Liver (tissue), 3 donors: ENCODE results near the gene FTO.

Source experiments
- ATF3 ChIP-seq: IDR thresholded peaks from 2 replicates; pipeline ENCODE4 v1.6.1; 2016; ENCODE audit warnings: antibody characterized with exemption
- CTCF ChIP-seq: fragments of 150-350 bp; IDR thresholded peaks from 2 replicates; pipeline ENCODE4 v1.5.1; 2017; ENCODE audit warnings: improper control_type of control experiment, low read depth, low read length; ENCODE audit not compliant: missing input control
- GABPA ChIP-seq, 2 donors: IDR thresholded peaks in 1 of 2; conservative IDR thresholded peaks in 1 of 2; 2 replicates each; pipeline ENCODE4 v1.6.1; 2016; ENCODE audit warnings: antibody characterized with exemption in 2 of 2, mild to moderate bottlenecking in 1 of 2, moderate library complexity in 1 of 2
- JUND ChIP-seq, 2 donors: IDR thresholded peaks; 2 replicates each; pipeline ENCODE4 v1.6.1; 2016; ENCODE audit warnings: antibody characterized with exemption in 2 of 2
- MAX ChIP-seq: IDR thresholded peaks from 2 replicates; pipeline ENCODE4 v1.6.1; 2016; ENCODE audit warnings: antibody characterized with exemption
- NR2F2 ChIP-seq: IDR thresholded peaks from 2 replicates; pipeline ENCODE4 v1.6.1; 2016; ENCODE audit warnings: antibody characterized with exemption
- RAD21 ChIP-seq, 2 donors: IDR thresholded peaks; 2 replicates each; pipeline ENCODE4 v1.6.1; 2016; ENCODE audit warnings: antibody characterized with exemption in 2 of 2, mild to moderate bottlenecking in 2 of 2
- REST ChIP-seq: IDR thresholded peaks from 2 replicates; pipeline ENCODE4 v1.6.1; 2016; ENCODE audit warnings: antibody characterized with exemption, mild to moderate bottlenecking
- RXRA ChIP-seq, 2 donors: IDR thresholded peaks; 2 replicates each; pipeline ENCODE4 v1.6.1; 2017 to 2018; ENCODE audit warnings: antibody characterized with exemption in 2 of 2, mild to moderate bottlenecking in 1 of 2
- SP1 ChIP-seq: IDR thresholded peaks from 2 replicates; pipeline ENCODE4 v1.6.1; 2018; ENCODE audit warnings: antibody characterized with exemption, mild to moderate bottlenecking
- TAF1 ChIP-seq: conservative IDR thresholded peaks from 2 replicates; pipeline ENCODE4 v1.6.1; 2016; ENCODE audit warnings: antibody characterized with exemption, mild to moderate bottlenecking
- YY1 ChIP-seq: IDR thresholded peaks from 2 replicates; pipeline ENCODE4 v1.6.1; 2016; ENCODE audit warnings: antibody characterized with exemption, mild to moderate bottlenecking
- ZBTB33 ChIP-seq: IDR thresholded peaks from 2 replicates; pipeline ENCODE4 v1.6.1; 2016; ENCODE audit warnings: antibody characterized with exemption
- donor health status: healthy.
- donor health status: healthy.

GRCh38 chr16:54066451-54067105, 362.6 kb downstream of the FTO start:
- no peak for TF ChIP-seq CTCF
- TF ChIP-seq RAD21 (IDR thresholded peaks at IDR 0.05): no peak
- TF ChIP-seq GABPA (IDR thresholded peaks at IDR 0.05 in 1 of 2, conservative IDR thresholded peaks at IDR 0.05 in 1 of 2): no peak
- no peak for TF ChIP-seq SP1
- no peak for TF ChIP-seq REST
- peak in 1 of 2 donors; percentile 16 for TF ChIP-seq JUND (IDR thresholded peaks at IDR 0.05)
- TF ChIP-seq MAX: no peak
- no peak for TF ChIP-seq TAF1
- no peak for TF ChIP-seq ATF3
- no peak for TF ChIP-seq YY1
- no peak for TF ChIP-seq ZBTB33
- no peak for TF ChIP-seq NR2F2
- TF ChIP-seq RXRA (IDR thresholded peaks at IDR 0.05): no peak
